Lower leg skin (tissue), 3 donors: ENCODE measurements around the gene KANK4.

Experiments
- CTCF ChIP-seq, 3 donors: fragments of 450-650 bp; IDR thresholded peaks; one replicate each; pipeline ENCODE4 v1.5.1; 2016; ENCODE audit warnings: antibody characterized with exemption in 3 of 3, mild to moderate bottlenecking in 3 of 3, moderate library complexity in 2 of 3
- POLR2A ChIP-seq, 2 donors: fragments of 450-650 bp; IDR thresholded peaks; one replicate each; pipeline ENCODE4 v1.6.1; 2016 to 2017; ENCODE audit warnings: antibody characterized with exemption in 2 of 2, mild to moderate bottlenecking in 1 of 2, moderate library complexity in 1 of 2

DNA sequence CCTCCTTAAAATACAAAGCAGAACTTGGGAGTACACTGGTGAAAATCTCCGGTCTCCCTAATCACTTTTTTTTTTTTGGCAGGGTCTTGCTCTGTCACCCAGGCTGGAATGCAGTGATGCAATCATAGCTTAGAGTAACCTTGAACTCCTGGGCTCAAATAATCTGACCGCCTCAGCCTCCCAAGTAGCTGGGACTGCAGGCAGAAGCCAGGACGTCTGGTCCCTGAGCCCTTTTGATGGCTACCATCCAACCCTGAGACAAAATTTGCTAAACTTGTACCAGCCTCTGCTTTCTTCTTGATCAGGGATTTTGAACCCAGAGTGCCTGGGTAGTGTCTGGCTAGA, 120.5 kb downstream of the KANK4 start:
- no peak for TF ChIP-seq CTCF (IDR thresholded peaks at IDR 0.05)
- TF ChIP-seq POLR2A (IDR thresholded peaks at IDR 0.05), result no peak
